Activated CD4-positive, alpha-beta T cell treated with anti-CD3 and anti-CD28 coated beads, Interleukin-2, amount 10 ng/mL, durations not matched to agents 7 days and 5 days (primary cell): ENCODE results near the gene CDX2. TPM values are rescaled to one million over a fixed set of nuclear protein-coding genes. Genes with fewer than 3 reads are reported as not detected.

Source experiments
- total RNA-seq, 2 experiments: library from RNA; stranded (reverse); gene quantifications; one replicate each; pipeline ENCODE4 v1.2.3, GENCODE V29; 2021

CDX2 gene
- total RNA-seq, 2 experiments from 2014 or later: not detected

Other genes starting within 250 kb of the CDX2 start
- not detected for gene GSX1, start 176.8 kb downstream of the CDX2 start, total RNA-seq
- not detected for gene PDX1, start 49.3 kb downstream of the CDX2 start, total RNA-seq
- gene URAD, start 19.4 kb upstream of the CDX2 start, total RNA-seq: not detected
- gene FLT3, start 131.3 kb upstream of the CDX2 start, total RNA-seq: not detected
- gene PAN3, start 169.2 kb upstream of the CDX2 start, total RNA-seq: 10 to 100 TPM; 46.1 to 47.1 TPM